ENCODE measurements around the gene DYNLRB1.

GRCh38 chr20:34574861-34575260 is 58.6 kb downstream of the DYNLRB1 start:
- TF ChIP-seq POLR2AphosphoS5 (IDR thresholded peaks at IDR 0.05) (no peak), CTCF (IDR thresholded peaks at IDR 0.05) (no peak), POLR2A (IDR thresholded peaks at IDR 0.05) (no peak), EP300 (IDR thresholded peaks at IDR 0.05) (no peak)
